Uterus (tissue), 4 donors: Measurements from ENCODE around the gene FOXP4. TPM values are rescaled to one million over a fixed set of nuclear protein-coding genes. Genes with fewer than 3 reads are reported as not detected.

Experiments used
- DNase-seq, 2 donors: peaks; one replicate each; pipeline ENCODE4 v3.0.0-alpha.2; 2019 to 2020
- H3K27ac ChIP-seq, 2 donors: fragments of 200-600 bp; sonication (generic); 1 replicate in 1 of 2; 2 replicates in 1 of 2; pipeline ENCODE4 v1.5.1; 2016 to 2018
- H3K27me3 ChIP-seq, 2 donors: fragments of 200-600 bp; sonication (generic); one replicate each; pipeline ENCODE4 v1.5.1; 2018 to 2019; ENCODE audit warnings: control low read depth in 1 of 2
- H3K36me3 ChIP-seq, 2 donors: fragments of 200-600 bp; sonication (generic); one replicate each; pipeline ENCODE4 v1.5.1; 2019; ENCODE audit warnings: control low read depth in 1 of 2
- H3K4me1 ChIP-seq, 2 donors: fragments of 200-600 bp; sonication (generic); one replicate each; pipeline ENCODE4 v1.5.1; 2018 to 2019; ENCODE audit warnings: control low read depth in 1 of 2
- H3K4me3 ChIP-seq, 2 donors: fragments of 200-600 bp; sonication (generic); 1 replicate in 1 of 2; 2 replicates in 1 of 2; pipeline ENCODE4 v1.5.1; 2018 to 2019; ENCODE audit warnings: mild to moderate bottlenecking in 1 of 2
- H3K9me3 ChIP-seq, 2 donors: fragments of 200-600 bp; sonication (generic); one replicate each; pipeline ENCODE4 v1.5.1; 2019; ENCODE audit warnings: control low read depth in 1 of 2
- POLR2A ChIP-seq, 2 donors: fragments of 450-650 bp; IDR thresholded peaks; one replicate each; pipeline ENCODE4 v1.6.1; 2016; ENCODE audit warnings: antibody characterized with exemption in 2 of 2, mild to moderate bottlenecking in 1 of 2, moderate library complexity in 1 of 2
- intact Hi-C: fragments of 100-400 bp; cut with DNase I; formaldehyde crosslinking; loops from one replicate; pipeline ENCODE4 v1.15.1; 2023; ENCODE audit warnings: low total_unique reads
- total RNA-seq, 4 donors: library from RNA; depleted of rRNA in 3 of 4; stranded (reverse); fragments of >200 nt in 3 of 4; gene quantifications; one replicate each; pipeline versions ENCODE4 v1.1.0 to v1.2.4, GENCODE V29; 2014 to 2023
- TF ChIP-seq, protein P1 (sequence below), 4 experiments: fragments of 200-600 bp in 2 of 4; fragments of 450-650 bp in 2 of 4; sonication (generic) in 2 of 4; IDR thresholded peaks; one replicate each; pipeline ENCODE4 v1.5.1; 2016 to 2019; ENCODE audit warnings: antibody characterized with exemption in 4 of 4, mild to moderate bottlenecking in 2 of 4, moderate library complexity in 1 of 4
- donor health status: DM: yes; HTN: yes; CAD: no.

FOXP4 gene
- total RNA-seq, 4 donors from 2014 or later: 3.8 to 50.1 (median 9.4) TPM

GRCh38 chr6:41573985-41574384 is 27.8 kb downstream of the FOXP4 start:
- peaks cover 7 to 12% of the 10 kb centered on the region in 2 donors for H3K4me1 ChIP-seq
- H3K4me3 ChIP-seq: no peak overlapping the region
- TF ChIP-seq, protein P1, sequence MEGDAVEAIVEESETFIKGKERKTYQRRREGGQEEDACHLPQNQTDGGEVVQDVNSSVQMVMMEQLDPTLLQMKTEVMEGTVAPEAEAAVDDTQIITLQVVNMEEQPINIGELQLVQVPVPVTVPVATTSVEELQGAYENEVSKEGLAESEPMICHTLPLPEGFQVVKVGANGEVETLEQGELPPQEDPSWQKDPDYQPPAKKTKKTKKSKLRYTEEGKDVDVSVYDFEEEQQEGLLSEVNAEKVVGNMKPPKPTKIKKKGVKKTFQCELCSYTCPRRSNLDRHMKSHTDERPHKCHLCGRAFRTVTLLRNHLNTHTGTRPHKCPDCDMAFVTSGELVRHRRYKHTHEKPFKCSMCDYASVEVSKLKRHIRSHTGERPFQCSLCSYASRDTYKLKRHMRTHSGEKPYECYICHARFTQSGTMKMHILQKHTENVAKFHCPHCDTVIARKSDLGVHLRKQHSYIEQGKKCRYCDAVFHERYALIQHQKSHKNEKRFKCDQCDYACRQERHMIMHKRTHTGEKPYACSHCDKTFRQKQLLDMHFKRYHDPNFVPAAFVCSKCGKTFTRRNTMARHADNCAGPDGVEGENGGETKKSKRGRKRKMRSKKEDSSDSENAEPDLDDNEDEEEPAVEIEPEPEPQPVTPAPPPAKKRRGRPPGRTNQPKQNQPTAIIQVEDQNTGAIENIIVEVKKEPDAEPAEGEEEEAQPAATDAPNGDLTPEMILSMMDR (IDR thresholded peaks at IDR 0.05): no peak
- no peak for TF ChIP-seq POLR2A (IDR thresholded peaks at IDR 0.05)
- intact Hi-C loops: no loop called here
- H3K36me3 ChIP-seq: no peaks in the 10 kb centered on the region
- H3K27me3 ChIP-seq: no peaks in the 10 kb centered on the region
- no peaks in the 10 kb centered on the region for H3K9me3 ChIP-seq
- H3K27ac ChIP-seq: no peak overlapping the region
- DNase-seq: no peak

- H3K9me3 ChIP-seq: no peaks in the 10 kb centered on the region
- intact Hi-C loops: no loop called here
- no peak overlapping the region for H3K27ac ChIP-seq
- H3K4me3 ChIP-seq: no peak overlapping the region
- H3K36me3 ChIP-seq: no peaks in the 10 kb centered on the region
- TF ChIP-seq POLR2A (IDR thresholded peaks at IDR 0.05): no peak
- TF ChIP-seq, protein P1 (IDR thresholded peaks at IDR 0.05): no peak
- no peak for DNase-seq
- no peaks in the 10 kb centered on the region for H3K27me3 ChIP-seq
- H3K4me1 ChIP-seq: peaks cover 4 to 7% of the 10 kb centered on the region in 2 donors
Measured at GRCh38 chr6:41575598-41575997, 29.4 kb downstream of the FOXP4 start.

- no peaks in the 10 kb centered on the region for H3K9me3 ChIP-seq
- no peaks in the 10 kb centered on the region for H3K27me3 ChIP-seq
- no peak for DNase-seq
- H3K4me3 ChIP-seq: no peak overlapping the region
- peaks cover 4 to 6% of the 10 kb centered on the region in 2 donors for H3K4me1 ChIP-seq
- no peak overlapping the region for H3K27ac ChIP-seq
- TF ChIP-seq, protein P1 (IDR thresholded peaks at IDR 0.05): no peak
- TF ChIP-seq POLR2A (IDR thresholded peaks at IDR 0.05): no peak
- intact Hi-C loops: no loop called here
- H3K36me3 ChIP-seq: no peaks in the 10 kb centered on the region
Measured at GRCh38 chr6:41576667-41577066, 30.5 kb downstream of the FOXP4 start.

- H3K4me1 ChIP-seq: peaks cover 0 to 4% of the 10 kb centered on the region in 2 donors
Measured at GRCh38 chr6:41577356-41578216, 31.4 kb downstream of the FOXP4 start.

More at GRCh38 chr6:41577356-41578216, 31.4 kb downstream of the FOXP4 start:
- intact Hi-C loops: no loop called here
- H3K4me3 ChIP-seq: no peak overlapping the region
- no peak for TF ChIP-seq POLR2A (IDR thresholded peaks at IDR 0.05)
- TF ChIP-seq, protein P1 (IDR thresholded peaks at IDR 0.05): no peak
- no peaks in the 10 kb centered on the region for H3K27me3 ChIP-seq
- no peak overlapping the region for H3K27ac ChIP-seq
- H3K36me3 ChIP-seq: no peaks in the 10 kb centered on the region
- no peaks in the 10 kb centered on the region for H3K9me3 ChIP-seq
- DNase-seq: no peak
